Prostate gland (tissue), 2 donors: ENCODE measurements around the gene PPP4R3A. TPM values are rescaled to one million over a fixed set of nuclear protein-coding genes. Genes with fewer than 3 reads are reported as not detected.

Experiments
- DNase-seq: peaks from one replicate; pipeline ENCODE4 v3.0.0-alpha.2; 2019; ENCODE audit warnings: low spot score
- H3K27ac ChIP-seq, 2 donors: fragments of 200-600 bp; sonication (generic); 2 replicates each; pipeline ENCODE4 v1.5.1; 2017 to 2019
- H3K27me3 ChIP-seq: fragments of 200-600 bp; sonication (generic); replicated peaks from 2 replicates; pipeline ENCODE4 v1.5.1; 2019; ENCODE audit not compliant: insufficient read depth
- H3K36me3 ChIP-seq, 2 donors: fragments of 200-600 bp; sonication (generic); 1 replicate in 1 of 2; 2 replicates in 1 of 2; pipeline versions ENCODE4 v1.5.1 to v1.8.1; 2017 to 2019
- H3K4me1 ChIP-seq: fragments of 200-600 bp; sonication (generic); replicated peaks from 2 replicates; pipeline ENCODE4 v1.5.1; 2019
- H3K4me3 ChIP-seq, 2 donors: fragments of 200-600 bp; sonication (generic); 2 replicates each; pipeline ENCODE4 v1.5.1; 2017 to 2019
- H3K9me3 ChIP-seq: fragments of 200-600 bp; sonication (generic); 2 replicates; pipeline ENCODE4 v1.5.1; 2017
- POLR2A ChIP-seq: fragments of 450-650 bp; IDR thresholded peaks from one replicate; pipeline ENCODE4 v1.6.1; 2016; ENCODE audit warnings: antibody characterized with exemption, mild to moderate bottlenecking
- POLR2AphosphoS5 ChIP-seq: sonication (generic); formaldehyde crosslinking; IDR thresholded peaks from one replicate; pipeline ENCODE4 v1.6.1; 2017; ENCODE audit warnings: antibody characterized with exemption
- WGBS: methylation state at CpG from one replicate; pipeline ENCODE4 v1.1.5; 2018; 5-methylcytosine and 5-hydroxymethylcytosine counted together
- intact Hi-C: fragments of 100-400 bp; cut with DNase I; formaldehyde crosslinking; loops from one replicate; pipeline ENCODE4 v1.14.2; 2022
- total RNA-seq, 2 donors: library from RNA; depleted of rRNA; stranded (reverse); fragments of >200 nt; gene quantifications; one replicate each; pipeline ENCODE4 v1.1.0, GENCODE V29; 2016
- TF ChIP-seq, protein P1 (sequence below), 4 experiments: fragments of 200-600 bp in 2 of 4; fragments of 450-650 bp in 2 of 4; sonication (generic) in 2 of 4; IDR thresholded peaks; 1 replicate in 3 of 4; 2 replicates in 1 of 4; pipeline ENCODE4 v1.5.1; 2016 to 2019; ENCODE audit warnings: antibody characterized with exemption in 4 of 4, mild to moderate bottlenecking in 2 of 4, moderate library complexity in 2 of 4

The PPP4R3A gene
- total RNA-seq, 2 donors from 2014 or later: 63.4 to 97.2 TPM

DNA sequence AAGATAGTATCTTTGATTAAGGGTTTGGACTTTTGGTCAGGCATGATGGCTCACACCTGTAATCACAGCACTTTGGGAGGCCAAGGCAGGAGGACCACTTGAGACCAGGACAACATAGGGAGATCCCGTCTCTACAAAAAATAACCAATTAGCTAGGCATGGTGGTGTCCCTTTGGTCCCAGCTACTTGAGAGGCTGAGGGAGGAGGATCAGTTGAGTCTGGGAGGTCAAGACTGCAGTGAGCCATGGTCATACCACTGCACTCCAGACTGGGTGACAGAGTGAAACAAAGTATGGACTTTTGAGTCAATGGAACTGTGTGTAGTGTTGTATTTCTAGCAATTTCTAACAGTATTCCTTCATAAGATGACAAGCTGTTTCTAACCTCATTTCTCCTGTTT lies 53.8 kb downstream of the PPP4R3A start:
- Histone ChIP-seq H3K4me3 (no peak overlapping the region), H3K4me1 (no peaks in the 10 kb centered on the region), H3K27ac (no peak overlapping the region), H3K9me3 (no peaks in the 10 kb centered on the region), H3K27me3 (no peaks in the 10 kb centered on the region), H3K36me3 (no peaks in the 10 kb centered on the region)
- TF ChIP-seq, protein P1, sequence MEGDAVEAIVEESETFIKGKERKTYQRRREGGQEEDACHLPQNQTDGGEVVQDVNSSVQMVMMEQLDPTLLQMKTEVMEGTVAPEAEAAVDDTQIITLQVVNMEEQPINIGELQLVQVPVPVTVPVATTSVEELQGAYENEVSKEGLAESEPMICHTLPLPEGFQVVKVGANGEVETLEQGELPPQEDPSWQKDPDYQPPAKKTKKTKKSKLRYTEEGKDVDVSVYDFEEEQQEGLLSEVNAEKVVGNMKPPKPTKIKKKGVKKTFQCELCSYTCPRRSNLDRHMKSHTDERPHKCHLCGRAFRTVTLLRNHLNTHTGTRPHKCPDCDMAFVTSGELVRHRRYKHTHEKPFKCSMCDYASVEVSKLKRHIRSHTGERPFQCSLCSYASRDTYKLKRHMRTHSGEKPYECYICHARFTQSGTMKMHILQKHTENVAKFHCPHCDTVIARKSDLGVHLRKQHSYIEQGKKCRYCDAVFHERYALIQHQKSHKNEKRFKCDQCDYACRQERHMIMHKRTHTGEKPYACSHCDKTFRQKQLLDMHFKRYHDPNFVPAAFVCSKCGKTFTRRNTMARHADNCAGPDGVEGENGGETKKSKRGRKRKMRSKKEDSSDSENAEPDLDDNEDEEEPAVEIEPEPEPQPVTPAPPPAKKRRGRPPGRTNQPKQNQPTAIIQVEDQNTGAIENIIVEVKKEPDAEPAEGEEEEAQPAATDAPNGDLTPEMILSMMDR (IDR thresholded peaks at IDR 0.05): no peak
- TF ChIP-seq POLR2AphosphoS5 (no peak), POLR2A (no peak)
- 100% methylated on average over 1 of the region's 1 CpG for WGBS
- DNase-seq: no peak
- intact Hi-C loops: no loop called here

DNA sequence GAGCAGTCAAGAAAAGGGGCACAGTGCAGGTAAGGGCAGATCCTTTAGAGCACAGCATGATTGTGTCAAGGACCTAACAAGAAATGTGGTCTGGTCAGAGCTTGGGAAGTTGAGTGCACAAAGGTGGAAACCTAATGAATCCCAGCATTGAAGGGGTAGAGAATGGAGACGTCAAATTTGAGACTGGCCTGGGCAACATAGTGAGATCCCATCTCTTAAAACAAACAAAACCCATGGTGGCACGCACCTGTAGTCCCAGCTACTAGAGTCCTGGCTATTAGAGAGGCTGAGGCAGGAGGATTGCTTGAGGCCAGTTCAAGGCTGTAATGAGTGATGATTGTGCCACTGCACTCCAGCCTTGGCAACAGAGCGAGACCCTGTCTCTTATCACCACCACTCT lies 55.5 kb downstream of the PPP4R3A start:
- Histone ChIP-seq H3K4me3 (no peak overlapping the region), H3K27me3 (no peaks in the 10 kb centered on the region), H3K36me3 (no peaks in the 10 kb centered on the region), H3K4me1 (no peaks in the 10 kb centered on the region), H3K27ac (no peak overlapping the region), H3K9me3 (no peaks in the 10 kb centered on the region)
- no peak for DNase-seq
- WGBS: 97% methylated on average over 3 of the region's 3 CpGs
- intact Hi-C loops: no loop called here
- TF ChIP-seq POLR2A: no peak
- no peak for TF ChIP-seq POLR2AphosphoS5
- TF ChIP-seq, protein P1 (IDR thresholded peaks at IDR 0.05): no peak

DNA sequence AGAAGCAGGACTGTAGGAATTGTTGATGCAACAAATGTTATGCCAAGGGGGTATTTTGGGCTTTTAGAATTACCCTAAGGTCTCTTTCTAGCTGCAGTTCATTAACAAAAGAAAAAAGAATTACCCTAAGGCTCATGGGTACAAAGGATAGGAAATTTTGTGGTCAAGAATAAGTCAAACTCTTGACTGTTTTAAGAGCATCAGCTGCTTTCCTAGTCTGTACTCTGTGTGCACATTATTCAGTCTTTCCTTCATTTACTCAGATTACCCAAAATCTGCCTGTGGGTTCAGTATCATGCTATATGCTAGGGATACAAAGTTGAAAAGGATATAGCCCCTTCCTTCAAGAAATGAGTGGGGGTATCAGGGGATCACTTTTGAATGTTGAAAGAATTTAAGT lies 56.0 kb downstream of the PPP4R3A start:
- TF ChIP-seq, protein P1 (IDR thresholded peaks at IDR 0.05): no peak
- DNase-seq: no peak
- Histone ChIP-seq H3K4me3 (no peak overlapping the region), H3K36me3 (no peaks in the 10 kb centered on the region), H3K27ac (no peak overlapping the region), H3K4me1 (no peaks in the 10 kb centered on the region), H3K27me3 (no peaks in the 10 kb centered on the region), H3K9me3 (no peaks in the 10 kb centered on the region)
- intact Hi-C loops: no loop called here

DNA sequence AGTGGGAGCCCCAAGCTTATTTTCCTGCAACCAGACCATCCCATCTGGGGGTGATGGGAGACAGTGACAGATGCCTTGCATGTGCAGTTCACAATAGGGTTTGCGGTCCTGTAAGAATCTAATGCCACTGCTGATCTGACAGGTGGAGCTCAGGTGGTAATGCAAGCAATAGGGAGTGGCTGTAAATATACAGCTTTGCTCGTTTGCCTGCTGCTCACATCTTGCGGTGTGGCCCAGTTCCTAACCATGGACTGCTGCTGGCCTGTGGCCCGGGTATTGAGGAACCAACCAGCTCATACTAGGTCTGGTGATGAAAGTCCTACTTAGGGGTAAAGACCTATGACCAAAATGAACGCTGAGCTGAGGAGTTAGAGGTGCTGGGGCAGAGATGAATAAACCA lies 56.4 kb downstream of the PPP4R3A start:
- intact Hi-C loops: no loop called here
- Histone ChIP-seq H3K4me3 (no peak overlapping the region), H3K9me3 (no peaks in the 10 kb centered on the region), H3K36me3 (no peaks in the 10 kb centered on the region), H3K27ac (no peak overlapping the region), H3K27me3 (no peaks in the 10 kb centered on the region), H3K4me1 (no peaks in the 10 kb centered on the region)
- 75% methylated on average over 5 of the region's 5 CpGs for WGBS
- DNase-seq: no peak
- TF ChIP-seq, protein P1 (IDR thresholded peaks at IDR 0.05): no peak
- no peak for TF ChIP-seq POLR2A
- TF ChIP-seq POLR2AphosphoS5: no peak

DNA sequence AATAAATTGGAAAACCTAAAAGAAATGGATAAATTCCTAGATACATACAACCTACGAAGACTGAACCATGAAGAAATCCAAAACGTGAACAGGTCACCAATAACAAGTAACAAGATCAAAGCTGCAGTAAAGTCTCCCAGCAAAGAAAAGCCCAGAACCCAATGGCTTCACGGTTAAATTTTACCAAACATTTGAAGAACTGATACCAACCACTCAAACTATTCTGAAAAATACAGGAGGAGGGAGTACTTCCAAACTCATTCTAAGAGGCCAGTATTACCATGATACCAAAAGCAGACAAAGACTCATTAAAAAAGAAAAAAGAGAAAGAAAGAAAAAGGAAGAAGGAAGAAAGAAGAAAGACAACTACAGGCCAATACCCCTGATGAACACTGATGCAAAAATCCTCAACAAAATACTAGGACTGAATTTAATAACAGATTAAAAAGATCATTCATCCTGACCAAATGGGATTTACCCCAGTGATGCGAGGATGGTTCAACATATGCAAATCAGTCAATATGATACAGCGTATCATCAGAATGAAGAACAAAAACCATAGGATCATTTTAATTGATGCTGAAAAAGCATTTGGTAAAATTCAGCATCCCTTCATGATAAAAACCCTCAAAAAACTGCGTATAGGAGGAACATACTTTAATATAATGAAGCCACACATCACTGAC lies 65.6 kb downstream of the PPP4R3A start:
- Histone ChIP-seq H3K36me3 (no peaks in the 10 kb centered on the region), H3K27ac (no peak overlapping the region), H3K4me3 (no peak overlapping the region), H3K9me3 (no peaks in the 10 kb centered on the region), H3K4me1 (no peaks in the 10 kb centered on the region), H3K27me3 (no peaks in the 10 kb centered on the region)
- DNase-seq: no peak
- intact Hi-C loops: no loop called here
- TF ChIP-seq, protein P1 (IDR thresholded peaks at IDR 0.05): no peak
- no peak for TF ChIP-seq POLR2A
- TF ChIP-seq POLR2AphosphoS5: no peak
- WGBS: 79% methylated on average over 6 of the region's 6 CpGs
